Keratinocyte (primary cell): ENCODE measurements around the gene PLPPR1. TPM values are rescaled to one million over a fixed set of nuclear protein-coding genes. Genes with fewer than 3 reads are reported as not detected.

Experiments
- DNase-seq: peaks from one replicate; pipeline ENCODE4 v3.0.0-alpha.2; 2011; ENCODE audit warnings: low read depth, missing footprints, low spot score
- FAIRE-seq: peaks from 2 replicates; lab custom pipeline; 2011; peaks lifted over from hg19 to GRCh38; lab: Jason Lieb, UNC
- H2AFZ ChIP-seq: 2 replicates; pipeline ENCODE4 v1.6.0; 2012; ENCODE audit warnings: low read length, control low read depth, inconsistent platforms; ENCODE audit not compliant: control insufficient read depth
- H3K27ac ChIP-seq: 2 replicates; pipeline ENCODE4 v1.5.1; 2011; ENCODE audit warnings: low read length; ENCODE audit not compliant: control insufficient read depth, insufficient read depth
- H3K27me3 ChIP-seq: 3 replicates; pipeline ENCODE4 v1.6.0; 2011; ENCODE audit warnings: low read length; ENCODE audit not compliant: control insufficient read depth, insufficient read depth; ENCODE audit errors: extremely low read depth
- H3K36me3 ChIP-seq, 2 experiments: 2 replicates in 1 of 2; 3 replicates in 1 of 2; pipeline ENCODE4 v1.5.1; 2011; ENCODE audit warnings: low read length in 2 of 2, mild to moderate bottlenecking in 1 of 2; ENCODE audit not compliant: control insufficient read depth in 2 of 2, insufficient read depth in 2 of 2; ENCODE audit errors: extremely low read depth in 1 of 2
- H3K4me1 ChIP-seq: 3 replicates; pipeline ENCODE4 v1.5.1; 2011; ENCODE audit warnings: low read length; ENCODE audit not compliant: control insufficient read depth, insufficient read depth; ENCODE audit errors: extremely low read depth
- H3K4me2 ChIP-seq: 3 replicates; pipeline ENCODE4 v1.6.0; 2011; ENCODE audit warnings: low read depth, low read length; ENCODE audit not compliant: control insufficient read depth, insufficient read depth; ENCODE audit errors: extremely low read depth
- H3K4me3 ChIP-seq, 3 experiments: fragments of 200-600 bp in 1 of 3; sonication (generic) in 1 of 3; 2 replicates in 2 of 3; 3 replicates in 1 of 3; pipeline ENCODE4 v1.5.1; 2011 to 2016; ENCODE audit warnings: low read length in 3 of 3, mild to moderate bottlenecking in 3 of 3, control low read depth in 2 of 3, inconsistent platforms in 1 of 3, low read depth in 1 of 3, mixed read lengths in 1 of 3, mixed run types in 1 of 3, moderate library complexity in 1 of 3; ENCODE audit not compliant: control insufficient read depth in 2 of 3, insufficient read depth in 2 of 3; ENCODE audit errors: extremely low read depth in 1 of 3
- H3K79me2 ChIP-seq: 2 replicates; pipeline ENCODE4 v1.6.0; 2012; ENCODE audit warnings: low read length; ENCODE audit not compliant: control insufficient read depth, insufficient read depth
- H3K9ac ChIP-seq: 3 replicates; pipeline ENCODE4 v1.6.0; 2011; ENCODE audit warnings: low read length; ENCODE audit not compliant: control insufficient read depth, insufficient read depth; ENCODE audit errors: extremely low read depth
- H3K9me1 ChIP-seq: 3 replicates; pipeline ENCODE4 v1.6.0; 2011; ENCODE audit warnings: low read length; ENCODE audit not compliant: control insufficient read depth, insufficient read depth; ENCODE audit errors: extremely low read depth
- H3K9me3 ChIP-seq: 2 replicates; pipeline ENCODE4 v1.5.1; 2012; ENCODE audit warnings: low read depth, low read length; ENCODE audit not compliant: control insufficient read depth
- H4K20me1 ChIP-seq: 3 replicates; pipeline ENCODE4 v1.6.0; 2011; ENCODE audit warnings: low read length; ENCODE audit not compliant: control insufficient read depth, insufficient read depth; ENCODE audit errors: extremely low read depth
- EZH2 ChIP-seq: IDR thresholded peaks from one replicate; pipeline ENCODE4 v1.6.1; 2012; ENCODE audit warnings: inconsistent platforms, mild to moderate bottlenecking, low read length, moderate library complexity
- dilution Hi-C: fragments of 300-500 bp; cut with MboI; formaldehyde crosslinking; loops from one replicate; pipeline ENCODE4 v1.7.0; 2020; ENCODE audit warnings: low sequenced_read_pairs; ENCODE audit not compliant: extremely low pct_ligation_motif_present
- polyA plus RNA-seq, 5 experiments: library from polyadenylated mRNA; depleted of rRNA in 3 of 5; stranded (reverse) in 3 of 5; stranded (forward) in 1 of 5; unstranded in 1 of 5; fragments of >200 nt; gene quantifications; 1 replicate in 1 of 5; 2 replicates in 3 of 5; 3 replicates in 1 of 5; pipeline versions ENCODE4 v1.2.1 to v1.2.3, GENCODE V29; 2011 to 2012; ENCODE audit warnings: missing spikeins in 2 of 5, low read depth in 1 of 5, low replicate concordance in 1 of 5
- TF ChIP-seq, protein P1 (sequence below), 3 experiments: IDR thresholded peaks in 1 of 3; conservative IDR thresholded peaks in 1 of 3; optimal IDR thresholded peaks in 1 of 3; 2 replicates in 2 of 3; 3 replicates in 1 of 3; pipeline versions ENCODE3 to v1.5.1; 2011; ENCODE audit warnings: low read length in 3 of 3, mild to moderate bottlenecking in 3 of 3, moderate library complexity in 2 of 3, control low read depth in 1 of 3, inconsistent platforms in 1 of 3; ENCODE audit not compliant: insufficient read depth in 2 of 3; ENCODE audit errors: extremely low read depth in 1 of 3

The PLPPR1 gene
- polyA plus RNA-seq, 1 donor (not counting 4 experiments of a cell fraction or from before 2014, with no cell fraction given) = not detected

DNA sequence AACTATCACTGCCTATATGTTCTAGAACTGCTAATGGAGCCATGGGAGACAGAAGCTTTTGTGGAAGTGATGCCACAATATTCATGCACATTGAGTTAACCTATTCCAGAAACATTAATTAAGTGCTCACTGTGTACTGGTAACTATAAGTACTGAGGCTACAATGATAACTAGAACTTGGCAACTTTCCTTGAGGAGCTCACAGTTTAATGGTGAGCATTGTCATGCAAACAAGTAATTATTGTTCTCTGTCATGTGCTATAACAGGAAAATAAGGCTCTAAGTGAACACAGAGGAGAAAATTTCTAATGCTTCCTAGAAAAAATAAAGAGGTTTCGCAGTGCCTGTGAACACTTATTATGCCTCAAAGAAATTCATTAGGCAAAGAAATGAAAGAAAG lies 214.1 kb downstream of the PLPPR1 start:
- no peaks in the 10 kb centered on the region for H3K9me3 ChIP-seq
- FAIRE-seq (no peak), DNase-seq (no peak)
- dilution Hi-C loops = no loop called here
- no peaks in the 10 kb centered on the region for H3K27me3 ChIP-seq
- no peaks in the 10 kb centered on the region for H3K9me1 ChIP-seq
- H3K4me2 ChIP-seq = no peak overlapping the region
- no peaks in the 10 kb centered on the region for H3K79me2 ChIP-seq
- H2AFZ ChIP-seq = no peak overlapping the region
- H3K9ac ChIP-seq = no peak overlapping the region
- no peaks in the 10 kb centered on the region for H3K4me1 ChIP-seq
- H4K20me1 ChIP-seq = no peaks in the 10 kb centered on the region
- H3K36me3 ChIP-seq = no peaks in the 10 kb centered on the region
- H3K4me3 ChIP-seq = no peak overlapping the region
- TF ChIP-seq, protein P1, sequence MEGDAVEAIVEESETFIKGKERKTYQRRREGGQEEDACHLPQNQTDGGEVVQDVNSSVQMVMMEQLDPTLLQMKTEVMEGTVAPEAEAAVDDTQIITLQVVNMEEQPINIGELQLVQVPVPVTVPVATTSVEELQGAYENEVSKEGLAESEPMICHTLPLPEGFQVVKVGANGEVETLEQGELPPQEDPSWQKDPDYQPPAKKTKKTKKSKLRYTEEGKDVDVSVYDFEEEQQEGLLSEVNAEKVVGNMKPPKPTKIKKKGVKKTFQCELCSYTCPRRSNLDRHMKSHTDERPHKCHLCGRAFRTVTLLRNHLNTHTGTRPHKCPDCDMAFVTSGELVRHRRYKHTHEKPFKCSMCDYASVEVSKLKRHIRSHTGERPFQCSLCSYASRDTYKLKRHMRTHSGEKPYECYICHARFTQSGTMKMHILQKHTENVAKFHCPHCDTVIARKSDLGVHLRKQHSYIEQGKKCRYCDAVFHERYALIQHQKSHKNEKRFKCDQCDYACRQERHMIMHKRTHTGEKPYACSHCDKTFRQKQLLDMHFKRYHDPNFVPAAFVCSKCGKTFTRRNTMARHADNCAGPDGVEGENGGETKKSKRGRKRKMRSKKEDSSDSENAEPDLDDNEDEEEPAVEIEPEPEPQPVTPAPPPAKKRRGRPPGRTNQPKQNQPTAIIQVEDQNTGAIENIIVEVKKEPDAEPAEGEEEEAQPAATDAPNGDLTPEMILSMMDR (optimal IDR thresholded peaks at IDR 0.05 in 1 of 3, IDR thresholded peaks at IDR 0.05 in 1 of 3, conservative IDR thresholded peaks at IDR 0.05 in 1 of 3; ENCODE audit: extremely low read depth in 1 of 3, insufficient read depth in 2 of 3, low read length in 3 of 3) = no peak
- no peak for TF ChIP-seq EZH2
- H3K27ac ChIP-seq = no peak overlapping the region

DNA sequence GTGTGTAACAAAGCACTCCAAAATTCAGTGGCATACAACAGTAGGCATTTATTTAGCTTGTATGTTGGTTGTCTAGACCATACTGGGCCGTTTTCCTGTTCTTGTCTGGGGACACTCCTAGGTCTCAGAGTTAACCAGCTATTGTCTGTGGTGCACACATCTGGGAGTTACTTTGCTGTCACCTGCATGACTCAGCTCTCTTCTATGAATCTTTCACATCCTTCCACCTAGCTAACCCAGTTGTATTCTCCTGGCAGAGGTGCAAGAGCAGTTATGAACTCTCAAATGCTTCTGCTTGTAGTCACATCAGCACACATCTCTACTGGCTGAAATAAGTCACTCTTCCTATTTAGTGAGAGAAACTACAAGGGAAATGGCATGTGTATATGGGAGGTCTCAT lies 218.2 kb downstream of the PLPPR1 start:
- Histone ChIP-seq H3K4me3 (no peak overlapping the region), H3K79me2 (no peaks in the 10 kb centered on the region), H3K36me3 (no peaks in the 10 kb centered on the region), H4K20me1 (no peaks in the 10 kb centered on the region), H3K27ac (no peak overlapping the region), H3K4me2 (no peak overlapping the region), H3K27me3 (no peaks in the 10 kb centered on the region), H3K9ac (no peak overlapping the region), H3K4me1 (no peaks in the 10 kb centered on the region), H2AFZ (no peak overlapping the region), H3K9me3 (no peaks in the 10 kb centered on the region), H3K9me1 (no peaks in the 10 kb centered on the region)
- dilution Hi-C loops = no loop called here
- DNase-seq = no peak
- no peak for FAIRE-seq
- TF ChIP-seq EZH2 = no peak
- TF ChIP-seq, protein P1 (optimal IDR thresholded peaks at IDR 0.05 in 1 of 3, IDR thresholded peaks at IDR 0.05 in 1 of 3, conservative IDR thresholded peaks at IDR 0.05 in 1 of 3; ENCODE audit: extremely low read depth in 1 of 3, insufficient read depth in 2 of 3, low read length in 3 of 3) = no peak
